ENCODE results near the gene TNFSF10. TPM values are rescaled to one million over a fixed set of nuclear protein-coding genes. Genes with fewer than 3 reads are reported as not detected.

The TNFSF10 gene
- total and polyA plus RNA-seq, 2 experiments from 2014 or later, result 13.0 to 21.3 TPM

DNA sequence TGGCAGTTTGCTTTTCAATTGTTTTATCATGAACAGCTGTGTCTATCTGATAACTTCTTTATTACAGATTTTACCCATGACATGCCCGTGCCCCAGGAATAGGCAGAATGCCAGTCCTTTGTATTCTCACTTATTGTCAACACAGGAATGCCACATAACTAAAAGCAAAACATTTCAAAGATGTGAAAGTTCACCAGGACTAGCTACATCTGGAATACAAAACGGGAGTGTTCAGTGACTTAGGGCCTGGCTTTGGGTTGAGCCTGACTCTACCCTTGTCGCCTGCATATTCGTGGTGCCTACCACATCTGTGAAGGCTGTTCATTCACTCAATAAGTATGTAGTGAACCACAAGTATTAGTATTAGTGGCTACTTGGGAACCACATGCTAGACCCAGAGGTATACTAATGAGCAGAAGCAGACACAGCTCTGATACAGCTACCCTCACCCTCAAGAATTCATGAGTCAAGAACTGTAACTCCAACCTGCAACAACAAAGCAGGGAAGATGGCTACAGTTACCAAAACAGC is 2.9 kb downstream of the TNFSF10 start:
- H3K9me3 ChIP-seq (ENCODE audit: low read depth), result no peaks in the 10 kb centered on the region
- no peaks in the 10 kb centered on the region for H4K20me1 ChIP-seq (ENCODE audit: insufficient read depth, poor library complexity, severe bottlenecking)
- H3K36me3 ChIP-seq (replicated peaks; ENCODE audit: insufficient read depth, low read depth), result no peaks in the 10 kb centered on the region
- WGBS (ENCODE audit: low lambda C conversion rate, missing lambda C conversion rate), result 79% methylated on average over 4 of the region's 4 CpGs
- peaks cover 7% of the 10 kb centered on the region for H3K4me1 ChIP-seq (ENCODE audit: insufficient read depth)
- no peak overlapping the region for H2AFZ ChIP-seq
- H3K79me2 ChIP-seq, result peaks cover 11% of the 10 kb centered on the region
- no peak overlapping the region for H3K27ac ChIP-seq
- H3K9me2 ChIP-seq (replicated peaks; ENCODE audit: insufficient read depth), result no peaks in the 10 kb centered on the region
- no peak overlapping the region for H3K4me2 ChIP-seq
- DNase-seq (ENCODE audit: low spot score), result no peak
- TF ChIP-seq EZH2phosphoT487 (IDR thresholded peaks at IDR 0.05; ENCODE audit: low read depth, severe bottlenecking, unreplicated experiment), result no peak
- no peak for TF ChIP-seq EZH2 (IDR thresholded peaks at IDR 0.05; ENCODE audit: borderline replicate concordance)
- TF ChIP-seq, protein P1, sequence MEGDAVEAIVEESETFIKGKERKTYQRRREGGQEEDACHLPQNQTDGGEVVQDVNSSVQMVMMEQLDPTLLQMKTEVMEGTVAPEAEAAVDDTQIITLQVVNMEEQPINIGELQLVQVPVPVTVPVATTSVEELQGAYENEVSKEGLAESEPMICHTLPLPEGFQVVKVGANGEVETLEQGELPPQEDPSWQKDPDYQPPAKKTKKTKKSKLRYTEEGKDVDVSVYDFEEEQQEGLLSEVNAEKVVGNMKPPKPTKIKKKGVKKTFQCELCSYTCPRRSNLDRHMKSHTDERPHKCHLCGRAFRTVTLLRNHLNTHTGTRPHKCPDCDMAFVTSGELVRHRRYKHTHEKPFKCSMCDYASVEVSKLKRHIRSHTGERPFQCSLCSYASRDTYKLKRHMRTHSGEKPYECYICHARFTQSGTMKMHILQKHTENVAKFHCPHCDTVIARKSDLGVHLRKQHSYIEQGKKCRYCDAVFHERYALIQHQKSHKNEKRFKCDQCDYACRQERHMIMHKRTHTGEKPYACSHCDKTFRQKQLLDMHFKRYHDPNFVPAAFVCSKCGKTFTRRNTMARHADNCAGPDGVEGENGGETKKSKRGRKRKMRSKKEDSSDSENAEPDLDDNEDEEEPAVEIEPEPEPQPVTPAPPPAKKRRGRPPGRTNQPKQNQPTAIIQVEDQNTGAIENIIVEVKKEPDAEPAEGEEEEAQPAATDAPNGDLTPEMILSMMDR (IDR thresholded peaks at IDR 0.05; ENCODE audit: poor library complexity), result no peak
- no peak overlapping the region for H3K4me3 ChIP-seq
- H3K27me3 ChIP-seq, result no peaks in the 10 kb centered on the region

DNA sequence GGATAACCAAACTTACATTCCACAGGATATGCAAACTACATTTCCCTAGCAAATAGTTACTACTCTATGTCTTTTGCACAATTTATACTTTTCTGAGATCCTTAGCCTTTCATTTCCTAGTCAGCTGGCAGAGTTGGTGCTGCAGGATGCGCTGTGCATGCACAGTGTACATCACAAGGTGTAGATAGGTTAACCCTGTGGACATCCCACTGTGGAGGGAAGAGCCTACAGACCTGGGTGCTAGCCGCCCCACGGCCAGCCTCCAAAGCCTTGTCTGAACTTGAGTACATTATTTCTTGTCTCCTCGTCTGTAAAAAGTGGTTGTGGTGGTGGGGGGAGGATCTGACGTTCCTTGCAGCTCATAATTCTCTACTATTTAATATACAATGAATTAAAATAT is 3.5 kb downstream of the TNFSF10 start:
- TF ChIP-seq EZH2 (IDR thresholded peaks at IDR 0.05; ENCODE audit: borderline replicate concordance), result no peak
- TF ChIP-seq, protein P1 (IDR thresholded peaks at IDR 0.05; ENCODE audit: poor library complexity), result no peak
- no peak for TF ChIP-seq EZH2phosphoT487 (IDR thresholded peaks at IDR 0.05; ENCODE audit: low read depth, severe bottlenecking, unreplicated experiment)
- H2AFZ ChIP-seq, result no peak overlapping the region
- H3K4me1 ChIP-seq (ENCODE audit: insufficient read depth), result peaks cover 12% of the 10 kb centered on the region
- 83% methylated on average over 5 of the region's 5 CpGs for WGBS (ENCODE audit: low lambda C conversion rate, missing lambda C conversion rate)
- peaks cover 11% of the 10 kb centered on the region for H3K79me2 ChIP-seq
- H4K20me1 ChIP-seq (ENCODE audit: insufficient read depth, poor library complexity, severe bottlenecking), result no peaks in the 10 kb centered on the region
- H3K27me3 ChIP-seq, result no peaks in the 10 kb centered on the region
- H3K36me3 ChIP-seq (replicated peaks; ENCODE audit: insufficient read depth, low read depth), result no peaks in the 10 kb centered on the region
- H3K4me2 ChIP-seq, result no peak overlapping the region
- DNase-seq (ENCODE audit: low spot score), result no peak
- H3K27ac ChIP-seq, result no peak overlapping the region
- no peak overlapping the region for H3K4me3 ChIP-seq
- H3K9me3 ChIP-seq (ENCODE audit: low read depth), result no peaks in the 10 kb centered on the region
- H3K9me2 ChIP-seq (replicated peaks; ENCODE audit: insufficient read depth), result no peaks in the 10 kb centered on the region

DNA sequence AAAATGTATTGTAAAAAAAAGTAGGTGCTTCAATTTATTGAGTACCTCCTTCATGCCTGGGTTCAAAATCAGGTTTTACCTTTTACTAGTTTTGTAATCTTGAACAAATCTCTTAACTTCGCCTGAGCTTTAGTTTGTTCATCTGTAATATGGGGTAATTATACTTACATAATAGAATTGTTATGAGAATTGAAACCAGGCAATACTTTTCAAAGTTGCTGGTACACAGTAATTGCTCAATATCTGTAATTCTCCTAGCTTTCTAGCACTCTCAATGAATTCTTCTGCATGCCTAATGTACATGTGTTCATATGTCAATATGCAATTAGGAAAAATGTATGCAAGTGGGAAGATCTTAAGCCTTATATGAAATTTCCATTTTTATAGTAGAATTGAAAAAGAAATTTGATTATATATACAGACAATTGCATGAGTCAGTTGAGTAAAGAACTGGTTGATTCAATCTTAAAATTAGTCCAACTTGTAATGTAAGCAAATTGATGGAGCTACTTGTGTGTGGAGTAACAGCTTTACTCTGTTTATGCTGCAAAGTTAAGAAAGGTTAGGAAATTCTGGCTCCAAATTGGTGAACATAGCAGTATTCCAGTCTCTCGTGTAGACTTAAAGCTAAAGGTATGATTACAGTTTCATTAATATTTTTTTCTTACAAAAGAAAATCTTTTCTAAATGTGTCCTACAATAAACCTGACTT is 4.1 kb downstream of the TNFSF10 start:
- WGBS (ENCODE audit: low lambda C conversion rate, missing lambda C conversion rate), result 94% methylated on average over 2 of the region's 2 CpGs
- peaks cover 12% of the 10 kb centered on the region for H3K4me1 ChIP-seq (ENCODE audit: insufficient read depth)
- H3K27ac ChIP-seq, result no peak overlapping the region

More for the DNA sequence above, 4.1 kb downstream of the TNFSF10 start:
- Histone ChIP-seq H3K4me3 (no peak overlapping the region), H2AFZ (no peak overlapping the region), H3K9me3 (ENCODE audit: low read depth) (no peaks in the 10 kb centered on the region), H3K4me2 (no peak overlapping the region), H3K36me3 (replicated peaks; ENCODE audit: insufficient read depth, low read depth) (no peaks in the 10 kb centered on the region), H3K9me2 (replicated peaks; ENCODE audit: insufficient read depth) (no peaks in the 10 kb centered on the region), H3K27me3 (no peaks in the 10 kb centered on the region), H4K20me1 (ENCODE audit: insufficient read depth, poor library complexity, severe bottlenecking) (no peaks in the 10 kb centered on the region), H3K79me2 (peaks cover 11% of the 10 kb centered on the region)
- TF ChIP-seq EZH2phosphoT487 (IDR thresholded peaks at IDR 0.05; ENCODE audit: low read depth, severe bottlenecking, unreplicated experiment) (no peak), EZH2 (IDR thresholded peaks at IDR 0.05; ENCODE audit: borderline replicate concordance) (no peak)
- TF ChIP-seq, protein P1 (IDR thresholded peaks at IDR 0.05; ENCODE audit: poor library complexity), result no peak
- no peak for DNase-seq (ENCODE audit: low spot score)

Data from hepatocyte (in vitro differentiated cells).